Calu3 (cell line): ENCODE measurements around the gene RPS17. TPM values are rescaled to one million over a fixed set of nuclear protein-coding genes. Genes with fewer than 3 reads are reported as not detected.

Source experiments
- BruUV-seq: library from RNA; stranded (reverse); fragments of 400-500 nt; replicated peaks from 2 replicates; lab custom pipeline; 2021; lab: Mats Ljungman, UMichigan
- CTCF ChIA-PET: fragments of 300-600 bp; sonication (Branson Sonifier 250); formaldehyde crosslinking; loops from one replicate; lab custom pipeline; 2022; ENCODE audit warnings: antibody characterized with exemption; lab: Charles Lee
- DNase-seq: peaks from one replicate; pipeline ENCODE4 v3.0.0; 2022
- H3K27ac Mint-ChIP-seq: one replicate; pipeline ENCODE4 v1.8.0; 2022; ENCODE audit warnings: mixed read lengths; ENCODE audit not compliant: unreplicated experiment
- H3K27me3 Mint-ChIP-seq: one replicate; pipeline ENCODE4 v1.8.0; 2022; ENCODE audit warnings: mixed read lengths; ENCODE audit not compliant: unreplicated experiment
- H3K36me3 Mint-ChIP-seq: one replicate; pipeline ENCODE4 v1.8.0; 2022; ENCODE audit warnings: mild to moderate bottlenecking, moderate library complexity, mixed read lengths; ENCODE audit not compliant: insufficient read depth, unreplicated experiment
- H3K4me1 Mint-ChIP-seq: one replicate; pipeline ENCODE4 v1.8.0; 2022; ENCODE audit warnings: mild to moderate bottlenecking, low read depth, mixed read lengths; ENCODE audit not compliant: unreplicated experiment
- H3K4me3 Mint-ChIP-seq: one replicate; pipeline ENCODE4 v1.8.0; 2022; ENCODE audit warnings: mild to moderate bottlenecking, low read depth, moderate library complexity, mixed read lengths; ENCODE audit not compliant: unreplicated experiment
- H3K9me3 Mint-ChIP-seq: one replicate; pipeline ENCODE4 v1.8.0; 2022; ENCODE audit warnings: low read depth, mixed read lengths; ENCODE audit not compliant: unreplicated experiment
- CTCF ChIP-seq: fragments of 200-600 bp; IDR thresholded peaks from one replicate; pipeline ENCODE4 v1.8.0; 2022; ENCODE audit warnings: antibody characterized with exemption; ENCODE audit not compliant: unreplicated experiment
- intact Hi-C: fragments of 100-400 bp; cut with micrococcal nuclease; formaldehyde crosslinking; loops from one replicate; pipeline ENCODE4 v1.10.0; 2022; ENCODE audit not compliant: unreplicated experiment
- total RNA-seq: library from RNA; stranded (reverse); gene quantifications from 2 replicates; pipeline ENCODE4 v1.2.3, GENCODE V29; 2022

Gene RPS17
- total RNA-seq, 1 experiment from 2014 or later, result 1,695 TPM

GRCh38 chr15:82549199-82549665, 9.0 kb upstream of the RPS17 start:
- Mint-ChIP-seq H3K27ac (no peak overlapping the region), H3K36me3 (no peaks in the 10 kb centered on the region), H3K4me1 (no peaks in the 10 kb centered on the region), H3K9me3 (no peaks in the 10 kb centered on the region), H3K27me3 (peaks cover 36% of the 10 kb centered on the region), H3K4me3 (no peak overlapping the region)
- no peak for TF ChIP-seq CTCF
- CTCF ChIA-PET, result no interaction called here
- no TSS peak for BruUV-seq
- intact Hi-C loops, result no loop called here
- DNase-seq, result no peak

- no TSS peak for BruUV-seq
- no peaks in the 10 kb centered on the region for H3K9me3 Mint-ChIP-seq
- no peak for DNase-seq
- H3K36me3 Mint-ChIP-seq, result no peaks in the 10 kb centered on the region
- no peak for TF ChIP-seq CTCF
- H3K27me3 Mint-ChIP-seq, result peaks cover 36% of the 10 kb centered on the region
- no peak overlapping the region for H3K4me3 Mint-ChIP-seq
- no peaks in the 10 kb centered on the region for H3K4me1 Mint-ChIP-seq
- CTCF ChIA-PET, result no interaction called here
- no peak overlapping the region for H3K27ac Mint-ChIP-seq
- intact Hi-C loops, result no loop called here
These were observed 8.4 kb upstream of the RPS17 start for GRCh38 chr15:82548700-82549099.

- no TSS peak for BruUV-seq
- intact Hi-C loops, result no loop called here
- no peak overlapping the region for H3K27ac Mint-ChIP-seq
- H3K36me3 Mint-ChIP-seq, result peaks cover 10% of the 10 kb centered on the region
- H3K4me1 Mint-ChIP-seq, result peaks cover 8% of the 10 kb centered on the region
- H3K4me3 Mint-ChIP-seq, result no peak overlapping the region
- no peak for TF ChIP-seq CTCF
- peaks cover 10% of the 10 kb centered on the region for H3K27me3 Mint-ChIP-seq
- no peak for DNase-seq
- no peaks in the 10 kb centered on the region for H3K9me3 Mint-ChIP-seq
- CTCF ChIA-PET, result no interaction called here
These were observed 5.2 kb upstream of the RPS17 start for GRCh38 chr15:82545478-82545877.

GRCh38 chr15:82545002-82545401, 4.7 kb upstream of the RPS17 start:
- intact Hi-C loops, result no loop called here
- no TSS peak for BruUV-seq
- Mint-ChIP-seq H3K9me3 (no peaks in the 10 kb centered on the region), H3K27ac (no peak overlapping the region), H3K4me1 (peaks cover 8% of the 10 kb centered on the region), H3K36me3 (peaks cover 14% of the 10 kb centered on the region), H3K27me3 (peaks cover 5% of the 10 kb centered on the region), H3K4me3 (no peak overlapping the region)
- CTCF ChIA-PET, result no interaction called here
- DNase-seq, result no peak
- TF ChIP-seq CTCF, result no peak
